GM19023 (cell line): Measurements from ENCODE around the gene RBFOX1.

Source experiments
- ATAC-seq: cut with Tn5 transposase; IDR thresholded peaks from one replicate; pipeline ENCODE4 v1.9.1; 2021; ENCODE audit warnings: mild to moderate bottlenecking, moderate library complexity; ENCODE audit not compliant: unreplicated experiment

RBFOX1 gene

DNA sequence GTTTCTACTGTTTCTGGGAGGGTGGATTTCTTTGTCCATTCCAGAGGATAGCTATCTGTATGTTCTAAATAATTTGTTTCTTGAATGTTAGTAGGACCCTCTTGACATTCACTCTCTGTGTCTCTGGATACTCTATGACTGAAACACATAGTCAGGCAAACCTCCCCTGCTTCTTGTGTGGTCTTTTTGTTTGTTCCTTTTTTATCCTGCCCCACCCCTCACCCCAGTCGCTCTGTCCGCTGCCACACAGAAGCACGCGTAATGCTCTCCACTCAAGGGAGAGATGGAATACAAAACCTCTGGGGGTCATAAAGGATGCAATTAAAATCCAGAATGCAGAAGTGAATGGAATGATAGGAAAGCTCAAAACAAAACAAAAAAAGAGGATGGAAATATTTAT lies 253.1 kb downstream of the RBFOX1 start:
- no peak for ATAC-seq

DNA sequence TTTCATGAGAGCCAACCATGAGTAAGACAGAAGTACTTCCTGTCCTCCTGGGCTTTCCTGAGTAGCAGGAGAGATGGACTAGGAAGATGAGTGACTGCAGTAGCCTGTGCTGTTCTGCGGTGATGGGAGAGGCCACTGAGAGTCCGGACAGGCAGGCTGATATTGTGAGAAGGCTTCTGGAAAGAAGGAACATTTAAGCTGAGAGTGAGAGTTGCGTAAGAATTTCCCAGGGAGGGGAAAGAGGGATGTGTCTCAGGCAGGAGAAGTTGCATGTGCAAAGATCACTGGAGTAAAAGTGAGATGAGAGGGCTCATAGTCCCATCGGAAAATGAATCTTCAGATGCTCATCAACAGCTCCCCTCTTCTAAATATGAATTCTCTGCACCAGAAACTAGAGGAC lies 258.3 kb downstream of the RBFOX1 start:
- ATAC-seq: no peak

DNA sequence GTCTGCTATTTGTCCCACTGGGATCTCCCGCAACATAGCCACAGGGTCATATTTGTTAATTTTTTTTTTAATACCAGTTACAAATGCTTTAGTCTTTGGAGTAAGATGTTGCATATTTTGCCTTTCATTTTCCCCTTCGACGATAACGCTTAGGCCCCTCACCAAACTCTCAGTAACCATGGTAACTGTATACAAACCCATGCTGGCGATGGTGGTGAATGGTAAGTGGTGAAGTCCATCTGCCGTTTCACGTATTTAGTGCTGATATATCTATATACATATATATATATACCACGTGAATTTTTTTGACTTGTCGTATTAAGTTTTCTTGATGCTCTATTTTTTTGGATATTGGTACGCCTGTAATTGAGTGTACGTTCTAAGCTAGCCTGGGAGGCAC lies 263.7 kb downstream of the RBFOX1 start:
- ATAC-seq: no peak

DNA sequence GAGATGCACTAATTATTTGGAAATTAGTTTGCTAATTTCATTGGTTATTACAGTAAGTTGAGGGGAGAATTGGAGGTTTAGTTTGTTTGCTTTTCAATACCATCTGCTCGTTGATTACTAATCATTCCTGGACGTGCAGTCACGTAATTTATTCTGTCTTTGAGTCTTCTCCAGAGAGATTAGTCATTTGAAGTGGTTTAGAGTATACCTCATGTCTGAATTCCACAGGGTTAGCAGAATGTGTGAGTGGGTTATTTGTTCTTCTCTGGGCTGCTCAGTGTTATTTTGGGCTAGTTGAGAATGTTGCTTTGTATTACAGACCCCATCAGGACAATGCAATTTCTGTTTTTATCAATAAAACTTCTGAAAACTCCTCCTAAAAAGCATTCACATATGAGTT lies 265.0 kb downstream of the RBFOX1 start:
- no peak for ATAC-seq

DNA sequence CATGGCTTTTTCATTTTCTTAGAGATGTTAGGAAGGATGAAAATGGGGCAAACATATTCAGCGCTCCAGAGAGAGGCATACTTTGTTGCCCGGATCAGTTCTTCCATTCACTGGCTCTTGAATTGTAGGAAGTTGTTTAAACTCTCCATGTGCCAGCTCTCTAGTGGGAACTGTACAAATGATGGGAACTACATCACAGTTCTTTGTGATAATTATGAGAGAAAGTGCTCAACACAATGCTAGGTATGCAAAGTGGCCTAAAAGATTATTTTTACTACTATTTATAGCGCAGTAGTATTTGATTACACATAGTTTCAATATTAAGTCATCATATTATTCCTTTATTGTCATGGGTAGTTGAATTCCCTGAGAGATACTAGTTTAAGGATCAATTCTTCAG lies 268.5 kb downstream of the RBFOX1 start:
- ATAC-seq: no peak

DNA sequence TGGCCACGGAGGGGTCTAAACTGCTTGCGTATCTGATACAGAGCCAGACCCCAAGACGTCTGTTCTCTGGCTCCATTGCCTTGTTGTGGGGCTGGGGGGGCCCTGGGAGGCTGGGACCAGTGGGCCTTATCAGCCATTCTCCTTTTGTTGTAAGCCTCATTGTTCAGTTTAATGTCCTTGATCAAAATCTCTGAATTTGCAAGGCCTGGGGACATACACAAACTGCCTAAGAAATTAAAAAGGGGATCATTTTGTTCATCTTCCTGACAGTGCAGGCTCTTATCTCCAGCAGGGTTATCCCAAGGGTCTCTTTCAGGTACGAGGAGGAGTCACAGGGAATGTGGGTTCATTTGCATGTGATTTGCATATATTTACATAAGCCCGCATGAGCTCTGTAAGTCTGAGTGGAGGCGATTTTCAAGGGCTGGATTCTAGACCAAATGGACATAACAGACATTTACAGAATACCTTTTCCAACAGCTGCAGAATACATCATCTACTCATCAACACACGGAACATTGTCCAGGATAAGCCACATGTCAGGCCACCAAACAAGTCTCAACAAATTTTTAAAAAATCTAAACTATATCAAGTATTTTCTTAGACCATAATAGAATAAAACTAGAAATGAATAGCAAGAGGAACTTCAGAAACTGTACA lies 269.8 kb downstream of the RBFOX1 start:
- no peak for ATAC-seq

DNA sequence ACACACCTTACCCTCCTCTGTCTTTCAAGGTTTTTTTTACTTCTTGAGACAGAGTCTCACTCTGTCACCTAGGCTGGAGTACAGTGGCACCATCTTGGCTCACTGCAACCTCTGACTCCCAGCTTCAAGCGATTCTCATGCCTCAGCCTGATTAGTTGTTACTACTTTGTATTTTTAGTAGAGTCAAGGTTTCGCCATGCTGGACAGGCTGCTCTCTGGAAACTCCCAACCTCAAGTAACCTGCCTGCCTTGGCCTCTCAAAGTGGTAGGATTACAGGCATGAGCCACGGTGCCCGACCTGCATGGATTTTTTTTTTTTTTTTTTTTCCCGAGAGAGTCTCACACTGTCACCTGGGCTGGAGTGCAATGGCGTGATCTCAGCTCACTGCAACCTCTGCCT lies 273.2 kb downstream of the RBFOX1 start:
- no peak for ATAC-seq

DNA sequence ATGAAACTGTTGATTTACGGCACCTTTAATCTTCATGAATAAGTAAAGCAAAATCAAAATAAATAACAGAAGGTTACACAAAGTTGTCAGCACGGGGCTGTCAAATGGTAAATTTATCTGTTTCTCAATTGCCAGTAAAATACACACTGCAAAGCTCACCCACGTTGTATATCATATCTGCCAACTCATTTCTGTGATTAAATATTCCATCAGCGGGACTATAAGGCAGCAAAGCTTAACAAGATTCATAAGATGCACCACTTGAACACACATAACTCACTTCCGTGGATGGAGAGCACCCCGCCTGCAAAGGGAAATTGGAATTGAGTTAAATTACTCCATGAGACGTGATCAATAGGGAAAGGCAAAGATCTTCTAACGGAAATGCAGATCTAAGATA lies 280.0 kb downstream of the RBFOX1 start:
- ATAC-seq: no peak

DNA sequence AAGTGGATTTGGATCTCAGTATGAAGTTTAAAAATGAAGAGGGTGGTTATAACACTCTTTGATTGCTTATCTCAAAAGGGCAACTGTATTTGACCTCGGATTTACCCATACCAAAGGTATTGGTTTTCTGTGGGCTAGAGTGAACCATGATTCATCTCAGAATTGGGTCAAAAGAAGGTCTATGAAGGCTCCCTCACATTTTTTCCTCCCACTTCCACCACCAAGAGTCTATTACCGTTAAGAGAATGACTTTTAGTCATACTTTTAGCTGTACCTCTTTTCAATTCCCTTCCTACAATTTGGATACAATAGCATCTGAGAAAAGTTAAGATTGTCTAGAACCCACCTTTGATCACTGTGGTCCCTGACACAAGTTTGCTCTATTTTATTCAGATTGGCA lies 280.9 kb downstream of the RBFOX1 start:
- no peak for ATAC-seq

DNA sequence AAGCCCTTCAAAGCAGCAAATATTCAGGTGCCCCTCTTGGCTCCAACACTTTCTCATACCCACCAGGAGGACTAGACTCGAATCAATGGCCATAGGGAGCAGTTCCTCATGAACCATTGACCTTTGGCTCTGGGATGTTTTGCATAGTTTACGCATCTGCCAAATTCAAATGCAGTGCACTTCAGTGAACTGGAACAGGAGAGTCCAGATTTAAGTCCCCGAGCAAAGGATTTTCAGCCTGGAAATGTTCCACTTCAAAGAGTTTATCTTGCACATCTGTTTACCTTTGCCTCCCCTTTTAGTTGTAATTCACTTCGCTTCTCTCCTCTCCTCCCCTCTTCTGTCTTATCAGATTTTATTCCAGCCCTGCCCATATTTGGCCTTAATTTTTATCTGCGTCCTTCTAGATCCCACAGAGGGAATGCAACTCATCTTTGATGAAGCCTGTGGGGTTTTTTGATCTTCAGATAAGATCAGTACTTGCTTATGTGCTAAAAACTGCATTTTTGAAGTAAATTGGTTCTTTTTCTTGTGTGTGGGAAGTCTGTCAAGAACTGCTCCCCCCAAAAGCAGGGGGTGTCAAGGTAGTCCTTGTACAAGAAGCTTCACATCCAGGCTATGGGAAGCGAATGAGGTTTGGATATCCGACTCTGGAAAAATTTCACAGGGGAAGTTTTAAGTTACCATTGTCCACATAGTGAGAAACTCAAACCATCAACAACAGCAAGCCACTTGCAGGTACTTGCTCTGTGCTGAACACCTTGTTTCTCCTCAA lies 281.6 kb downstream of the RBFOX1 start:
- no peak for ATAC-seq

DNA sequence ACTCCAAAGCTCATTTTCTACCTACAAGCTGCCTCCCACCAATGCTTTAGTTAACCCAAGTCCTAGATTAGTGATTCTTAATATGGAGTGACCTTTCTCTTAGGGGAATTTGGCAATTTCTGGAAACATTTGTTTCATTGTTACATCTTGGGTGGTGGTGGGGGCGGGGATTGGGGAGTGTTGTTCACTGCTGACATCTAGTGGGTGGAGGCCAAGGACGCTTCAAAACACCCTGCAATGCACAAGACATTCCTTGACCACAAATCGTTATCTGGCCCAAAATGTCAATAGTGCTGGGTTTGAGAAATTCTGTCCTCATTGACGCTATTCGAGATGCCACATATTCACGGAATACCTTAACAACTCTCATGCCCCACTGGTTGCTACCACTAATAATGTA lies 282.9 kb downstream of the RBFOX1 start:
- no peak for ATAC-seq

DNA sequence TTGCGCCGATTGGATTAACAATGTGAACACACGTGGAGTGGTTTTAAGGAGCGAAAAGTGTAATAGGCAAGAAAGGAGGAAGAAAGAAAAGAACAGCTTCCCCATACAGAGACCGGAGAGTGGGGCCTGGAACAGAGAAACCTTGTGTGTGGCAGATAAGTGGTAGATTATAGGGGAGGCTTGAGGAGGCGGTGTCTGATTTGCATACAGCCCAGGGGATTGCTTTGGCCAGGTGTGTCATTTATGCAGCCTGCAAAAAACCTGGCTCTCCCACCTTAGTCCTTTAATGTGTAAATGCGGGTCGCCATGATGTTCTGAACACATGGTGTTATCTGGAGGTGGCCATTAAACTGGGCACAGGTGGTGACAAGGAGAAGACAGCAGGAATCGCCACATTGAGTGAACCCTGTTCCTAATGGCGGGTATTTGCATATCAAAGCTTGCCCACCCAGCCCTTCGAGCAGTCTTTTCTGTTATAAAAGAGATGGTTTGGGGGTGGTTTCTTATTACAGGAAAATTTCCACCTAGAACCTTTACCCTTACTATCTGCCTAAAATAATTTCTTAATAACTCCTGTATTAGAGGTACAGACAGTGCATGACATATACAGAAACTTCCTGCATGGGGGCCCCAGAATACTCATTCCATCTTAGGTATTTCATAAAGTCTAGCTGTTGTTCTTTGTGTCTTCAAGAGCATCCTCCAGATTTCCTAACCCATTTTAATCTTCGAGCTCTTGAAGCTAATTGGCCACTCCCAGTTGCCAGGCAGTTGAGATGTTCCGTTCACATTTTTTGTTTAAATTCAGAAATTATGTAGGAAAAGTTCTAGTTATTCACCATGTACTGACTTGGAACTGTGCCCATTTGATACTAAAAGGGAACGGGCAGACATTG lies 292.5 kb downstream of the RBFOX1 start:
- ATAC-seq: no peak

DNA sequence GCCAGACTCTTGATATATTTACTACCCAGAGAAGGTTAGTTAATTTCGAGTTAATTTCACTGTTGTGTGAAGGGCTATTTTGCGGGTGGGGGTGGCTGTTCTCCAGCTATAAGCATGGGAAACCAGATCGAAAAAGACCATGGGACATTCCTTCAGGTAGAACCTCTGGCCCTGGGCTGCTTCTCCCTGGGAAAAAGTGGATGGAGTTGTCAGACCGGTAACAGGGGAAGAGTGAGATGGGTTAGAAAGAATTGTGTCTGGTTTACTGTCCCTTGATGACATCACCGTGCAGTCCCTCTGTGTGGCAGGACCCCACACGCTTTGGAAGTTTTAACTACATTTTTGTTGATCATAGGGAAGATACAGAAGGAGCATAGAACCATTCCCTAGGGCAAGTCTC lies 296.3 kb downstream of the RBFOX1 start:
- ATAC-seq: no peak

DNA sequence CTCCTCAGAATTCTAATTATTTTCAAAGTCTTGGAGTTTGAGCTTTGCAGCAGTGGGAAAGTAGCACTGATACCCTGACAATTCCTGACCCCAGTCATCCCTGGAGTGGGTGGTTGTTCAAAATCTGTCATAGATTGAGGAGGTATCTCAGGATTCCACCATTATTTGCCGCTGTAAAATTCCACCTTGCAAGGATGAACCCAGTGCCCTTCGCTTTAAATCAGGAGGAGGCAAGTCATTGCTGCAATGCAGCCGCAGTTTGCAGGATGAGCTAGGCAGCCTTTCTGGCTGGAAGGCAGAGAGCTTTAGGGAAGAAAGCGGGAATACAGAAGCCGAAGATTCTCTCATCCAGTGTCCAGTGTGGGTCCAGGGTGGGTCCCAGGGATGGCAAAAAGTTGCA lies 296.9 kb downstream of the RBFOX1 start:
- ATAC-seq: no peak

DNA sequence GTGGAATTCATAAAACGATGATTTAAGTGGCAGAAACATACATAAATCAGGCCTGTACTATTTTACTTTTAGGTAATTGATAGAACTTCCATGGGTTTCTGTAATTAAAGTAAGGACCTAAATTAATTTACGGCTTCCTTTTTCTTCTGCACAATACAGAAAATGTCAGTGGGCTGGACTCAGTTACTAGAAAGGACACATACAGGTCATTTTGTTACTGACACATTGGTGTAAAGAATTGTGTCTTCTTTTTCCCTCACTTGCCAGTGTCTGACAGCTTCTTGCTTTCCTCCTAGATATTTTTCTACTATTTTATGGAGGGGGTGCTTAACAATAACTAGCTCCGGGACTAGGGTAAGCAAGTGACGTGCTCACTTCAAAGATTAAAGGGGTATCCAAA lies 304.8 kb downstream of the RBFOX1 start:
- ATAC-seq: no peak

DNA sequence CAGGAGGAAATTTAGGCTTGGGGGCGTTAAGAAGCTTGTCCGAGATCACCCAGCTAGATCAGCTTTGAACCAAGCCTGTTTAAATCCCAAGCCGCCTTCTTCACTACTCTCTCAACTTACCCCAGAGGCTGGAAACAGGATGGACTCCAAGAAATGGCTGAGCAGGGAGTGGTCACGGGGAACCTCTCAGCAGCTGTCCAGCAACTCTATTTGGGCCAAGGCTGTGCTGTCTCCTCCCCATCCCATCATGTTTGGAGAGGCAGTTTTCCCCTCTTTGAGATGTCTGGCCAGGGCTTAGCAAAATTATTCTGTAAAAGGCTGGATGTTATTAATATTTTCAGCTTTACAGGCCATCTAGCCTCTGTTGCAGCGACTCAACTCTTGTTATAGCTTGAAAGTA lies 305.7 kb downstream of the RBFOX1 start:
- no peak for ATAC-seq

DNA sequence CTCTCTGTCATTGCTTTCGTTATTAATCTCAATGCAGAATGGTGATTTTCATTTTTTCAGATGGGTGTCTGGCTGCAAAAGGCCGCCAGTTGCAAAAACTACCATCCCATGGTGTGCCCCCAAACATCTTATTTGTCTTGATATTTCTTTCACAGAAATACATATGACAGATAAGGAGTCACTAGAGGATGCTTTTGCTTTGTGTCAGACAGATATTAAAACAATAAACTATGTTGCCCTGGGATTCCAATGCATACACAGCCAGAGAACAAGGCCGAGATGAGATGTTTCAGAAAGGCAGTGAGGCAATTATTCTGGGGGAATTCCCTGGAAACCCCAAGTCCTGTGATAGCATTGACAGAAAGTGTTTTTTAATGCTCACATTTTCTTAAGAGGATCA lies 307.7 kb downstream of the RBFOX1 start:
- no peak for ATAC-seq

DNA sequence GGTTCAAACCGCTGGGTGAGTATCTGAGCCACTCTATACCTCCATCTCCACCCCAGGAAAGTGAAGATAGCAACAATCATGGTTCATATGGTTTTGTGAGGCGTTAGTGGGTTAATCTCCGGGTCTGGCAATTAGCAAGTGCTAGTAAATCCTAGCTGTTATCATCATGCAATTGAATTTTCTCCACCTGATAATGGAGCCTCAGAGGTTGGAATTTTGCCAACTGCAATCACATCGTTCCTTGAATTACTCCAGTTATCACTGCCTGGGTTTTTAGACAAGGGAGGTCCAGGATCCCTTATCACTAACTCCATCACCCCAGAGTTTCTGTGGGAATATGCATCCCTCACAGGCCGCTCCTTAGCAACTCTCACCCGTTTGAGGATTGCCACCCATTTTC lies 311.5 kb downstream of the RBFOX1 start:
- ATAC-seq: no peak

DNA sequence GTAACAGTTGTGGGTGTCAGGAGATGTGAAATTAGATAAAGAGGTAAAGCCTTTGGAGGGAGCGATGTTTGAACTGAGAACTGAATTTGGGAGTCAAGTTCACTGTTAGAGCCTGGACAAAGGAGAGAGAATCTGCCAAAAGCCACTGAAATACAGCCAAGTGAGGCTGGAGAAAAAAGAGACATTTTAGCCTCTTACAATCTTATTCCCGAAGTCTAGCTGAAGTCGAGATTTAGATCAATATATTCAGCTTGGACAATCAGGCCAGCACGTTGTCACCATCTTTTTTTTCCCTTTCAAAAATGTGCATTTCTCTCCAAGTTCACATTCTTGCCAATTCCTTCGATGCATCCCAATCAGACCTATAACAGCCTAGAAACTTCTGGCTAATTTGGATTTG lies 312.2 kb downstream of the RBFOX1 start:
- ATAC-seq: no peak

DNA sequence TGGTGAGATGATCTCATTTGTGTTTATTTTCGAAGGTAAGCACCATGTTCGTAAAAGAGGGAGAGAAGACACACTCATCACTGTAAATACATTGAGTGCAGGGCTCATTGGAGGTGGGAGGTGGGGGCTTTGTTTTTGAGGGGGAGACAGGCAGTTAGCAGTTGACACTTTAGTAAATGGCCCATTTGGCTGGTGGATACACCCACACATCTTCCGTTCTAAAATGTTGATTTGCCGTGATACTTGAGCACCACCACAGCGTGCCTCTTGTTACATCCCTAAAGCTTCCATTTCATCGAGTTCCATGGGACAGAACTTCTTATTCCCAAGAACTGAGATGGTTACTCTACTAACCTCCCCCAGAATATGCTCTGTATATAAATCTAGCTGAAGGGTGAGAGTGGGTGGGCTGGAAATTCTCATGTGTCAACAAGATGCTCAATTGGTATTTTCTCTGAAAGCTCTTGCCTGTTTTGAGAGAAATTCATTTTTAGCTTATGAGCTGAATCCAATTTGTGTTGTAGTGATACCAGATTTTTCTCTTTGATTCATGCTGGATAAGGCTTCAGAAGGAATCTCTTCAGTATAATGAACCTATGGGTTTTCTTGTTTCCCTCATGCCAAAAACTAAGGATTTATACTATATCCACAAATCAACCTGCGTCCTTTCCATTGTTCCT lies 314.3 kb downstream of the RBFOX1 start:
- no peak for ATAC-seq

DNA sequence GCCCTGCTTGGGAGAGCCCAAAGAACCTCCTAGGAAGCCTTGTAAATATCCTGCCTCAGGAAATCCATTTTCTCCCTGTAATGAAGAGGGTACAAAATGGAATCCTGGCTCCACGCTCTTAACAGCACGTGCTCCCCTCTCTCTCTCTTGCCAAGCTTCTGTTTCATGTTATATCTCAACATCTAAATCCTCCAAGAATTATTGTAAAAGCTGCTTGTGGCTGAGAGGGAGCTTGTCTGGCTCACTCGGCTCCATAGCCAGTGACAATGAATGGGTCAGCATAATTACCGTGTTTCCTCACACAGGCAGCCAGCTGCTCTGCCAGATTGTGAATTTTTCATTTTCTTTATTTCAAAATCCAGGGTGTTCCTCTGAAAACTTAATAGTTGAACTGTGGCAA lies 317.8 kb downstream of the RBFOX1 start:
- ATAC-seq: no peak
